Sigmoid colon (tissue), 7 donors: ENCODE measurements around the gene TMEM82. TPM values are rescaled to one million over a fixed set of nuclear protein-coding genes. Genes with fewer than 3 reads are reported as not detected.
A peak's percentile ranks its signal among the peaks of the same experiment; 100 is the strongest.

Experiments used
- DNase-seq: peaks from one replicate; pipeline ENCODE4 v3.0.0-alpha.2; 2019
- H3K27ac ChIP-seq, 4 donors: fragments of 200-600 bp; sonication (generic); one replicate each; pipeline ENCODE4 v1.5.1; 2016 to 2019; ENCODE audit warnings: mild to moderate bottlenecking in 1 of 4
- H3K27me3 ChIP-seq, 3 donors: fragments of 200-600 bp; sonication (generic); one replicate each; pipeline ENCODE4 v1.5.1; 2019; ENCODE audit warnings: mild to moderate bottlenecking in 1 of 3
- H3K36me3 ChIP-seq, 4 donors: fragments of 200-600 bp; sonication (generic); one replicate each; pipeline ENCODE4 v1.5.1; 2016 to 2019
- H3K4me1 ChIP-seq, 4 donors: fragments of 200-600 bp; sonication (generic); one replicate each; pipeline ENCODE4 v1.5.1; 2017 to 2019
- H3K4me3 ChIP-seq, 4 donors: fragments of 200-600 bp; sonication (generic); one replicate each; pipeline ENCODE4 v1.5.1; 2017 to 2019; ENCODE audit warnings: mild to moderate bottlenecking in 2 of 4, moderate library complexity in 1 of 4
- H3K9me3 ChIP-seq, 4 donors: fragments of 200-600 bp in 3 of 4; sonication (generic) in 3 of 4; one replicate each; pipeline versions ENCODE4 v1.5.1 to v1.6.1; 2013 to 2019
- CTCF ChIP-seq, 4 experiments: fragments of 450-650 bp in 3 of 4; fragments of 200-600 bp in 1 of 4; IDR thresholded peaks; one replicate each; pipeline ENCODE4 v1.5.1; 2016 to 2019; ENCODE audit warnings: antibody characterized with exemption in 4 of 4, mild to moderate bottlenecking in 3 of 4, moderate library complexity in 2 of 4
- EP300 ChIP-seq, 4 donors: sonication (generic); formaldehyde crosslinking; IDR thresholded peaks; one replicate each; pipeline ENCODE4 v1.6.1; 2017; ENCODE audit warnings: antibody characterized with exemption in 4 of 4
- POLR2A ChIP-seq, 2 donors: fragments of 450-650 bp; IDR thresholded peaks; one replicate each; pipeline ENCODE4 v1.6.1; 2016; ENCODE audit warnings: antibody characterized with exemption in 2 of 2, mild to moderate bottlenecking in 2 of 2, moderate library complexity in 2 of 2
- POLR2AphosphoS5 ChIP-seq, 4 donors: sonication (generic); formaldehyde crosslinking; IDR thresholded peaks; one replicate each; pipeline ENCODE4 v1.6.1; 2017; ENCODE audit warnings: antibody characterized with exemption in 4 of 4
- WGBS, 2 donors: extraction: QIAGEN DNeasy Blood & Tissue Kit; methylation state at CpG; one replicate each; pipeline ENCODE4 v1.1.7; 2013; 5-methylcytosine and 5-hydroxymethylcytosine counted together
- intact Hi-C: fragments of 100-400 bp; cut with DNase I; formaldehyde crosslinking; loops from one replicate; pipeline ENCODE4 v1.15.1; 2023
- polyA plus RNA-seq, 3 donors: library from polyadenylated mRNA; stranded (reverse); fragments of 200-250 nt; gene quantifications; one replicate each; pipeline ENCODE4 v1.2.3, GENCODE V29; 2013
- total RNA-seq, 4 donors: library from RNA; depleted of rRNA; stranded (reverse); fragments of >200 nt; gene quantifications; one replicate each; pipeline ENCODE4 v1.1.0, GENCODE V29; 2016
- donor health status: healthy with polysubstance abuse.
- donor health status: Bipolar disorder and iron deficiency.
- donor health status: healthy.

The TMEM82 gene
- total and polyA plus RNA-seq, 7 donors: 0.55 to 19.3 (median 11.1) TPM; not detected in 3

GRCh38 chr1:15737324-15738319, 4.7 kb upstream of the TMEM82 start:
- Histone ChIP-seq H3K36me3 (peaks cover 4 to 26% (median 16%) of the 10 kb centered on the region in 4 donors), H3K4me1 (peaks cover 0 to 13% (median 2%) of the 10 kb centered on the region in 4 donors), H3K4me3 (no peak overlapping the region), H3K27ac (no peak overlapping the region), H3K9me3 (no peaks in the 10 kb centered on the region), H3K27me3 (no peaks in the 10 kb centered on the region)
- intact Hi-C loops: no loop called here
- DNase-seq: peak; percentile 55
- 58 to 84% methylated on average over 20 of the region's 20 CpGs for WGBS, 2 donors
- no peak for TF ChIP-seq CTCF (IDR thresholded peaks at IDR 0.05)
- no peak for TF ChIP-seq EP300 (IDR thresholded peaks at IDR 0.05)
- no peak for TF ChIP-seq POLR2A (IDR thresholded peaks at IDR 0.05)
- no peak for TF ChIP-seq POLR2AphosphoS5 (IDR thresholded peaks at IDR 0.05)

GRCh38 chr1:15738416-15739113, 3.7 kb upstream of the TMEM82 start:
- Histone ChIP-seq H3K27ac (no peak overlapping the region), H3K4me1 (peaks cover 0 to 13% (median 2%) of the 10 kb centered on the region in 4 donors), H3K9me3 (no peaks in the 10 kb centered on the region), H3K4me3 (no peak overlapping the region), H3K27me3 (no peaks in the 10 kb centered on the region), H3K36me3 (peaks cover 0 to 16% (median 11%) of the 10 kb centered on the region in 4 donors)
- intact Hi-C loops: no loop called here
- no peak for TF ChIP-seq POLR2AphosphoS5 (IDR thresholded peaks at IDR 0.05)
- TF ChIP-seq CTCF (IDR thresholded peaks at IDR 0.05): no peak
- no peak for TF ChIP-seq EP300 (IDR thresholded peaks at IDR 0.05)
- no peak for TF ChIP-seq POLR2A (IDR thresholded peaks at IDR 0.05)
- no peak for DNase-seq
- WGBS, 2 donors: 70 to 82% methylated on average over 15 of the region's 15 CpGs

GRCh38 chr1:15739259-15739658, 3.0 kb upstream of the TMEM82 start:
- Histone ChIP-seq H3K4me3 (no peak overlapping the region), H3K4me1 (peaks cover 0 to 13% (median 2%) of the 10 kb centered on the region in 4 donors), H3K27me3 (no peaks in the 10 kb centered on the region), H3K36me3 (peaks cover 0 to 9% (median 4%) of the 10 kb centered on the region in 4 donors), H3K27ac (no peak overlapping the region), H3K9me3 (no peaks in the 10 kb centered on the region)
- intact Hi-C loops: no loop called here
- no peak for DNase-seq
- 88 to 90% methylated on average over 16 of the region's 16 CpGs for WGBS, 2 donors
- TF ChIP-seq POLR2AphosphoS5 (IDR thresholded peaks at IDR 0.05) (no peak), EP300 (IDR thresholded peaks at IDR 0.05) (no peak), CTCF (IDR thresholded peaks at IDR 0.05) (no peak), POLR2A (IDR thresholded peaks at IDR 0.05) (no peak)

- H3K27me3 ChIP-seq: no peaks in the 10 kb centered on the region
- WGBS, 2 donors: 90 to 93% methylated on average over 7 of the region's 7 CpGs
- DNase-seq: no peak
- no peak for TF ChIP-seq EP300 (IDR thresholded peaks at IDR 0.05)
- no peak for TF ChIP-seq CTCF (IDR thresholded peaks at IDR 0.05)
- TF ChIP-seq POLR2AphosphoS5 (IDR thresholded peaks at IDR 0.05): no peak
- TF ChIP-seq POLR2A (IDR thresholded peaks at IDR 0.05): no peak
- H3K4me1 ChIP-seq: peaks cover 0 to 13% (median 2%) of the 10 kb centered on the region in 4 donors
- H3K36me3 ChIP-seq: peaks cover 0 to 4% (median 1%) of the 10 kb centered on the region in 4 donors
- intact Hi-C loops: loop anchor here (2.0 to 5.0 kb wide), 2 partner anchors 55 to 142 kb away; partner anchors contain the start of gene PLEKHM2
- no peaks in the 10 kb centered on the region for H3K9me3 ChIP-seq
- no peak overlapping the region for H3K4me3 ChIP-seq
- H3K27ac ChIP-seq: no peak overlapping the region
Measured at GRCh38 chr1:15739745-15740144, 2.6 kb upstream of the TMEM82 start.
